CD4-positive, alpha-beta T cell (primary cell): ENCODE data around the gene THPO. TPM values are rescaled to one million over a fixed set of nuclear protein-coding genes. Genes with fewer than 3 reads are reported as not detected.

Source experiments
- ATAC-seq: fragments of 200-7000 bp; cut with Tn5 transposase; one replicate; pipeline ENCODE4 v1.10.0; 2022; ENCODE audit warnings: mild to moderate bottlenecking; ENCODE audit not compliant: poor library complexity
- CTCF ChIA-PET: fragments of 350-600 bp; sonication (Branson Sonifier 250); formaldehyde crosslinking; loops from one replicate; lab custom pipeline; 2021; ENCODE audit warnings: antibody characterized with exemption, inconsistent platforms; lab: Charles Lee
- POLR2A ChIA-PET: fragments of 350-600 bp; sonication (Branson Sonifier 250); formaldehyde crosslinking; loops from one replicate; lab custom pipeline; 2021; ENCODE audit warnings: antibody characterized with exemption, inconsistent platforms; lab: Charles Lee
- DNase-seq, 14 experiments: peaks; one replicate each; pipeline ENCODE4 v3.0.0-alpha.2; 2013 to 2020; ENCODE audit warnings: mixed read lengths in 2 of 14
- H3K27ac ChIP-seq, 2 donors: one replicate each; pipeline versions ENCODE4 v1.5.1 to v1.7.0; 2013; ENCODE audit warnings: low read length in 2 of 2, low read depth in 1 of 2, mild to moderate bottlenecking in 1 of 2
- H3K27me3 ChIP-seq, 2 experiments: 1 replicate in 1 of 2; 2 replicates in 1 of 2; pipeline versions ENCODE4 v1.6.1 to v1.7.0; 2013; ENCODE audit warnings: low read length in 2 of 2, control low read depth in 1 of 2, mild to moderate bottlenecking in 1 of 2, moderate library complexity in 1 of 2; ENCODE audit not compliant: insufficient read depth in 2 of 2, control insufficient read depth in 1 of 2
- H3K36me3 ChIP-seq: one replicate; pipeline ENCODE4 v1.6.1; 2013; ENCODE audit warnings: low read length, control low read depth; ENCODE audit not compliant: insufficient read depth
- H3K4me1 ChIP-seq: one replicate; pipeline ENCODE4 v1.6.1; 2013; ENCODE audit warnings: low read length, control low read depth; ENCODE audit not compliant: insufficient read depth
- H3K4me3 ChIP-seq: one replicate; pipeline ENCODE4 v1.5.1; 2013; ENCODE audit warnings: mild to moderate bottlenecking, low read length, moderate library complexity
- H3K9me3 ChIP-seq, 2 experiments: 1 replicate in 1 of 2; 2 replicates in 1 of 2; pipeline versions ENCODE4 v1.6.1 to v1.7.0; 2013; ENCODE audit warnings: low read length in 2 of 2, mild to moderate bottlenecking in 2 of 2, control low read depth in 1 of 2, moderate library complexity in 1 of 2; ENCODE audit not compliant: control insufficient read depth in 1 of 2, insufficient read depth in 1 of 2
- H3K27ac Mint-ChIP-seq: one replicate; pipeline ENCODE4 v1.8.0; 2020; ENCODE audit warnings: mixed read lengths
- H3K27me3 Mint-ChIP-seq: one replicate; pipeline ENCODE4 v1.8.0; 2021; ENCODE audit warnings: mixed read lengths
- H3K36me3 Mint-ChIP-seq: one replicate; pipeline ENCODE4 v1.8.0; 2021; ENCODE audit warnings: low read depth, mixed read lengths
- H3K4me1 Mint-ChIP-seq: one replicate; pipeline ENCODE4 v1.8.0; 2021; ENCODE audit warnings: low read depth, mixed read lengths
- H3K4me3 Mint-ChIP-seq: one replicate; pipeline ENCODE4 v1.8.0; 2020; ENCODE audit warnings: mild to moderate bottlenecking, mixed read lengths
- H3K9me3 Mint-ChIP-seq: one replicate; pipeline ENCODE4 v1.8.0; 2020; ENCODE audit warnings: mixed read lengths
- intact Hi-C, 2 experiments: fragments of 100-400 bp; cut with DNase I in 1 of 2; cut with micrococcal nuclease in 1 of 2; formaldehyde crosslinking; loops; one replicate each; pipeline versions ENCODE4 v1.15.1 to v1.9.0; 2023 to 2025; cut with DNase I, micrococcal nuclease
- total RNA-seq, 174 experiments: library from RNA in 2 of 174; stranded (reverse) in 2 of 174; gene quantifications; one replicate each; pipeline ENCODE4 v1.2.3 and lab custom pipeline; 2021 to 2026
- TF ChIP-seq, protein P1 (sequence below): fragments of 200-600 bp; IDR thresholded peaks from one replicate; pipeline ENCODE4 v1.8.0; 2022; ENCODE audit warnings: antibody characterized with exemption, mild to moderate bottlenecking

THPO gene
- total RNA-seq, 2 experiments from 2014 or later: not detected

DNA sequence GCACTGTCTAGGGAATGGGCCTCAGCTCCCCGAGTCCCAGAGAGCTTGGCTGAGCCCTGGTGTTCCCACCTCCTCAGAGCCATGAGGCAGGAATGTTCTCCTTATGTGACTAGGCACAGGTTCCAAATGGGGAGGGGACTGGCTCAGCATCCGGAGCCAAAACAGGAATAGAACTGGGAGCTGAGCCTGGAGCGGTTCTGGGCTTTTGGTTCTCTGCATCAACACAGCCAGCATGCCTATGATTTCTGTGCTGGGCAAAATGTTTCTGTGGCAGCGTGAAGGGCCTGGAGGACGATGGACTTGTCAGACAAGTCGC, 40.6 kb downstream of the THPO start, which contains the start of gene FAM131A:
Gene FAM131A, plus strand, starts transcription at position 202 of the 316 bp plus-strand sequence. Its CDS starts 31 bp downstream, at position 233.
- H3K27ac Mint-ChIP-seq: peak within 1 kb of the TSS; percentile 97
- peaks cover 34% of the 10 kb centered on the region for H3K36me3 ChIP-seq
- H3K27me3 ChIP-seq: no peaks in the 10 kb centered on the region
- H3K9me3 Mint-ChIP-seq: no peaks in the 10 kb centered on the region
- H3K4me3 ChIP-seq: peak within 1 kb of the TSS; percentile 64
- H3K4me3 Mint-ChIP-seq: peak within 1 kb of the TSS; percentile 95
- H3K4me1 ChIP-seq: peaks cover 38% of the 10 kb centered on the region
- no peak for ATAC-seq
- no peaks in the 10 kb centered on the region for H3K9me3 ChIP-seq
- ChIA-PET CTCF (interaction anchor here (1.3 kb wide), 1 partner anchor 17 kb away, joined by 3 read pairs; no protein-coding TSS in a partner anchor), POLR2A (interaction anchor here (0.7 to 1.9 kb wide), 4 partner anchors 9 to 88 kb away, joined by 3 to 6 read pairs (median 4); partner anchors contain the start of genes CLCN2, EEF1AKMT4 and POLR2H)
- peaks cover 37% of the 10 kb centered on the region for H3K36me3 Mint-ChIP-seq
- no peak for DNase-seq
- no peak within 1 kb of the TSS for H3K27ac ChIP-seq
- no peaks in the 10 kb centered on the region for H3K27me3 Mint-ChIP-seq
- peaks cover 34% of the 10 kb centered on the region for H3K4me1 Mint-ChIP-seq
- intact Hi-C loops: loop anchor here in 1 of 2 experiments (2.0 kb wide), 1 partner anchor 23 kb away; the partner anchor contains the start of genes CLCN2 and POLR2H
- TF ChIP-seq, protein P1, sequence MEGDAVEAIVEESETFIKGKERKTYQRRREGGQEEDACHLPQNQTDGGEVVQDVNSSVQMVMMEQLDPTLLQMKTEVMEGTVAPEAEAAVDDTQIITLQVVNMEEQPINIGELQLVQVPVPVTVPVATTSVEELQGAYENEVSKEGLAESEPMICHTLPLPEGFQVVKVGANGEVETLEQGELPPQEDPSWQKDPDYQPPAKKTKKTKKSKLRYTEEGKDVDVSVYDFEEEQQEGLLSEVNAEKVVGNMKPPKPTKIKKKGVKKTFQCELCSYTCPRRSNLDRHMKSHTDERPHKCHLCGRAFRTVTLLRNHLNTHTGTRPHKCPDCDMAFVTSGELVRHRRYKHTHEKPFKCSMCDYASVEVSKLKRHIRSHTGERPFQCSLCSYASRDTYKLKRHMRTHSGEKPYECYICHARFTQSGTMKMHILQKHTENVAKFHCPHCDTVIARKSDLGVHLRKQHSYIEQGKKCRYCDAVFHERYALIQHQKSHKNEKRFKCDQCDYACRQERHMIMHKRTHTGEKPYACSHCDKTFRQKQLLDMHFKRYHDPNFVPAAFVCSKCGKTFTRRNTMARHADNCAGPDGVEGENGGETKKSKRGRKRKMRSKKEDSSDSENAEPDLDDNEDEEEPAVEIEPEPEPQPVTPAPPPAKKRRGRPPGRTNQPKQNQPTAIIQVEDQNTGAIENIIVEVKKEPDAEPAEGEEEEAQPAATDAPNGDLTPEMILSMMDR: no peak

DNA sequence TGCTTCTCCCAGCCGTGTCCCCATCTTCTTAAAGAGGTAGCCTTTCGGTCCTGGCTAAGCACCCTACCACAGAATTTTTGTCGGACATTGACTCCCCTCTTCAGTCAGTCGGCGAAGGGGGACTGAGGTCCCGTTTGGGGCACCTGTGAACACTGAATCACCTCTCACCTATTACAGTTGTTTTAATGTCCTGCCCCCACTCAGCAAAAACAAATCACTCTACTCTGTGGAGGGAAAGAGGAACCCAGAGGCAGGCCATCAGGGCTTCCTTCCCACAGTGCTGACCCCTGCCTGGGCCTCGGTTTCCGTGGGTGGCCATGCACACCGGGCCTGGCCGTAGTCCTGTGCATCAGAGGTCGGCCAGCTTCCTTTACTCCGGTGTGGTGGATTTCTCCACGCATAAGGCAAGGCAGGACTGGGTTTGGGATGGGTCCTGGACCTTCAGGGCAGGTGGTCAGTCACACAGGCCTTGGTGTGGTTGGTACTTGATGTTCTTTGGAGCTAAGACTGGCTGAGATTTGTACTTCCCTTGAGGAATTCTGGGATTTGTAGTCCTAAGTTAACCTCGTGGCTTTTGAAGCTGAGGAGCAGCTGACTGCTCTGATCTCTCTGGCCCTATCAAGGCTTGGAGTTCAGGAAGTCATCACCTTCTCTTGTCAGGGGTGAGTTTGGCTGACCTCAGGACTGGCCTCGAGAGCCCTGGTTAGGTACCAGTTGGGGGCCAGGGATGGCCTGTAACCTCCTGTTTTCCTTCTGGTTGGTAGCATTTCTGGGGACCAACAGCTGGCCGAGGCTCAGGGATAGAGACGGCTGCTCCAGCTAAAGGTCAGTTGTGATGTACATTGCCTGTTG, 41.2 kb downstream of the THPO start:
- Histone ChIP-seq H3K9me3 (no peaks in the 10 kb centered on the region), H3K4me1 (peaks cover 38% of the 10 kb centered on the region), H3K36me3 (peaks cover 37% of the 10 kb centered on the region), H3K27ac (peak overlapping the region in 1 of 2 donors; percentile 95), H3K4me3 (peak overlapping the region; percentile 64), H3K27me3 (no peaks in the 10 kb centered on the region)
- Mint-ChIP-seq H3K9me3 (no peaks in the 10 kb centered on the region), H3K36me3 (peaks cover 43% of the 10 kb centered on the region), H3K4me3 (peak overlapping the region; percentile 95), H3K27me3 (no peaks in the 10 kb centered on the region), H3K4me1 (peaks cover 34% of the 10 kb centered on the region), H3K27ac (peak overlapping the region; percentile 97)
- intact Hi-C loops: loop anchor here in 1 of 2 experiments (2.0 kb wide), 1 partner anchor 24 kb away; the partner anchor contains the start of genes CLCN2 and POLR2H
- TF ChIP-seq, protein P1: no peak
- ChIA-PET POLR2A (interaction anchor here (1.2 kb wide), 1 partner anchor 22 kb away, joined by 4 read pairs; no protein-coding TSS in a partner anchor), CTCF (no interaction called here)
- peak in 2 of 14 experiments; percentile 26 to 41 for DNase-seq
- no peak for ATAC-seq

DNA sequence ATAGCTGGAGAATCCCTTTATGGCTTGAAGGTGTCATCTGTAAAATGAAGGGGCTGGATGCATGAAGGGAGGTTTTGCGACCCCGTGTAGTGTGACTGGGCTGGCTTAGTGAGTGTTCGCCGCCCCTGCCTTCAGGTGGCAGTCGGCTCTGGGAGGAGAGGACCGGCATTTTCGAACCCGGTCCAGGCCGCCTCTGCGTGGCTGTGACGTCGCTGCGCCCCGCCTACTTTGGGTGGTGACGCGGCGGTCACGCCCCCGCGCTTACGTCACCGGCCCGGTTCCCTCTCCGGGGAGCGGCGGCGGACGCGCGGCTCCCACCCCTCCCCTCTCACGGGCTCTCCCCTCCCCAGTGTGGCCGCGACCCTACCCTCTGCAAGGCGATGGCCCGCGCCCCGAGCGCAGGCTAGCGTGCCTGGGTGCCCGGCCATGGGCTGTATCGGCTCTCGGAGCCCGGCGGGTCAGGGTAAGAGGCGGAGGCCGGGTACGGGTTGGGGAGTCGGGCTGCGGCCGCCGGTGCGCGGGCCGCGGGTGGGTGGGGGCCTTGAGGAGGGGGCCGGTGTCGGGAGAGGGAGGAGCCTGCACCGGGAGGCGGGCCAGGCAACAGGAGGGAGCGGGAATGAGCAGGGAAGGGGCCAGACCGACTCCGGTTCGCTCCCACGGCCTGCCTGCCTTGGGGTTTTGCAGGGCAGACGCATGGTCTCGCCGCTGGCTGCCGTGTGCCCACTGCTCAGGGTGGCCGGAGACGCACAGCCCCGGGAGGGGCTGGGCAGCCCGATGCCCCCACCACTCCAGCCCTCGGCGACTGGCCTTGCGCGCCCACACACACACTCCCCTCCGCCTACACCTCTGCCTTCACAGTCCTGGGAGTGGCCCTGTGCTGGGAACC, 42.1 kb downstream of the THPO start:
- POLR2A ChIA-PET: no interaction called here
- peak; percentile 73 to 94 (median 88) for DNase-seq
- no peaks in the 10 kb centered on the region for H3K9me3 Mint-ChIP-seq
- H3K36me3 Mint-ChIP-seq: peaks cover 49% of the 10 kb centered on the region
- no peaks in the 10 kb centered on the region for H3K27me3 Mint-ChIP-seq
- Histone ChIP-seq H3K4me3 (peak overlapping the region; percentile 64), H3K4me1 (peaks cover 38% of the 10 kb centered on the region), H3K27me3 (no peaks in the 10 kb centered on the region), H3K9me3 (no peaks in the 10 kb centered on the region), H3K27ac (peak overlapping the region; percentile 88 to 95), H3K36me3 (peaks cover 45% of the 10 kb centered on the region)
- CTCF ChIA-PET: no interaction called here
- TF ChIP-seq, protein P1: no peak
- peak overlapping the region; percentile 95 for H3K4me3 Mint-ChIP-seq
- H3K27ac Mint-ChIP-seq: peak overlapping the region; percentile 97
- ATAC-seq: peak; percentile 70
- intact Hi-C loops: loop anchor here (1.0 to 2.0 kb wide), 2 partner anchors 22 to 25 kb away; partner anchors contain the start of genes CLCN2 (in 1 of the 2), EIF4G1 (in 1 of the 2) and POLR2H (in 1 of the 2)
- peaks cover 34% of the 10 kb centered on the region for H3K4me1 Mint-ChIP-seq
